ENCODE measurements around the gene DST.

DNA sequence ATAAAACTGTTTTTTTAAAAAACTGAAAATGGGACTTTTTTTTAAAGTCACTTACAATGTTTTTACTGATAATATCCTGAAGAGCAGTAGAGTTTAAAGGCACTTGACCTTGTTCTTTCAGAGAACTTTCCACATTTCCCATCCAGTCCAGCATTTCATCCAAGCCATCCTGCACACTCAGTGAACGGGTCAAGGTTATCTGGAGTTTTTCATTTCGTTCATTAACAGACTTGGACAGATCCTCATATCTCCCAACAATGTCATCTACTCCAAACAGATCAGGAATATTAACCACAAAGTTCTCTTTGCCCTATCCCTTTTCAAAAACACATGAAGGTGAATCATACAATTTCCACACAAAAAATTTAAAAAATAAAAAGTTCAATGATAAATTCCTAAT is 69.1 kb downstream of the DST start:
- no peak for TF ChIP-seq CTCF (IDR thresholded peaks at IDR 0.05)
- TF ChIP-seq POLR2A (IDR thresholded peaks at IDR 0.05), result no peak

Measured in heart left ventricle (tissue), 13 donors.